Neural cell (in vitro differentiated cells): Measurements from ENCODE around the gene RASGRP2. TPM values are rescaled to one million over a fixed set of nuclear protein-coding genes. Genes with fewer than 3 reads are reported as not detected.

Source experiments
- H2AFZ ChIP-seq: fragments of 200-600, 300-800 bp; sonication (generic), shearing (Covaris generic); 2 replicates; pipeline ENCODE4 v1.6.0; 2014; ENCODE audit warnings: low read depth, mild to moderate bottlenecking, antibody characterized with exemption, low read length, moderate library complexity
- H3F3A ChIP-seq: fragments of 200-600 bp; shearing (Covaris generic); 2 replicates; pipeline ENCODE4 v1.6.1; 2016; ENCODE audit warnings: mild to moderate bottlenecking, moderate library complexity, mixed read lengths, antibody characterized with exemption, low read length; ENCODE audit not compliant: insufficient read depth, poor library complexity, severe bottlenecking
- H3K27ac ChIP-seq: fragments of 200-600, 300-800 bp; sonication (generic), shearing (Covaris generic); 2 replicates; pipeline ENCODE4 v1.5.1; 2014; ENCODE audit warnings: mild to moderate bottlenecking, low read length, moderate library complexity
- H3K27me3 ChIP-seq: fragments of 300-800, 200-600 bp; sonication (generic), shearing (Covaris generic); 2 replicates; pipeline ENCODE4 v1.6.0; 2014; ENCODE audit warnings: mild to moderate bottlenecking, low read depth, low read length, moderate library complexity; ENCODE audit not compliant: insufficient read depth
- H3K36me3 ChIP-seq: fragments of 300-800, 200-600 bp; sonication (generic), shearing (Covaris generic); 2 replicates; pipeline ENCODE4 v1.5.1; 2014; ENCODE audit warnings: mild to moderate bottlenecking, antibody characterized with exemption, low read length, moderate library complexity; ENCODE audit not compliant: insufficient read depth
- H3K4me2 ChIP-seq: fragments of 300-800, 200-600 bp; sonication (generic), shearing (Covaris generic); 2 replicates; pipeline ENCODE4 v1.6.0; 2014; ENCODE audit warnings: mild to moderate bottlenecking, low read length
- H3K4me3 ChIP-seq: fragments of 300-800, 200-600 bp; sonication (generic), shearing (Covaris generic); 2 replicates; pipeline ENCODE4 v1.5.1; 2014; ENCODE audit warnings: mild to moderate bottlenecking, low read length, moderate library complexity
- H3K79me2 ChIP-seq: fragments of 200-600 bp; shearing (Covaris generic); replicated peaks from 2 replicates; pipeline ENCODE4 v1.6.0; 2014; ENCODE audit warnings: mild to moderate bottlenecking, low read length, moderate library complexity; ENCODE audit not compliant: insufficient read depth
- H3K9ac ChIP-seq: fragments of 300-800, 200-600 bp; sonication (generic), shearing (Covaris generic); 2 replicates; pipeline ENCODE4 v1.6.1; 2016; ENCODE audit warnings: mild to moderate bottlenecking, low read length, mixed read lengths
- H3K9me2 ChIP-seq: fragments of 200-600 bp; shearing (Covaris generic); 2 replicates; pipeline ENCODE4 v1.6.1; 2016; ENCODE audit warnings: mild to moderate bottlenecking, low read length, mixed read lengths; ENCODE audit not compliant: insufficient read depth
- H3K9me3 ChIP-seq: fragments of 200-600, 300-800 bp; sonication (generic), shearing (Covaris generic); 2 replicates; pipeline ENCODE4 v1.6.1; 2016; ENCODE audit warnings: mild to moderate bottlenecking, mixed run types, low read length, moderate library complexity, mixed read lengths
- H4K20me1 ChIP-seq: fragments of 200-600 bp; shearing (Covaris generic); 2 replicates; pipeline ENCODE4 v1.6.1; 2016; ENCODE audit warnings: mild to moderate bottlenecking, mixed run types; ENCODE audit not compliant: insufficient read depth
- CTCF ChIP-seq: fragments of 450-650 bp; IDR thresholded peaks from 2 replicates; pipeline ENCODE4 v1.5.1; 2014; ENCODE audit warnings: antibody characterized with exemption, mild to moderate bottlenecking, moderate library complexity; ENCODE audit not compliant: poor library complexity, severe bottlenecking
- EP300 ChIP-seq: fragments of 450-650 bp; conservative IDR thresholded peaks from 2 replicates; pipeline ENCODE4 v1.6.1; 2014; ENCODE audit warnings: antibody characterized with exemption, mild to moderate bottlenecking, moderate library complexity; ENCODE audit not compliant: poor library complexity, severe bottlenecking
- EZH2 ChIP-seq: fragments of 200-600, 300-800 bp; shearing (Covaris generic), sonication (generic); IDR thresholded peaks from 2 replicates; pipeline ENCODE4 v1.6.1; 2014; ENCODE audit warnings: antibody characterized with exemption, low read length, borderline replicate concordance, mild to moderate bottlenecking; ENCODE audit not compliant: insufficient read depth, poor library complexity, severe bottlenecking
- MXI1 ChIP-seq: fragments of 450-650 bp; conservative IDR thresholded peaks from 2 replicates; pipeline ENCODE4 v1.6.1; 2014; ENCODE audit warnings: antibody characterized with exemption, mild to moderate bottlenecking; ENCODE audit not compliant: poor library complexity, severe bottlenecking
- POLR2AphosphoS5 ChIP-seq: IDR thresholded peaks from 2 replicates; pipeline ENCODE4 v1.6.1; 2012
- RAD21 ChIP-seq: fragments of 450-650 bp; conservative IDR thresholded peaks from 2 replicates; pipeline ENCODE4 v1.6.1; 2014; ENCODE audit warnings: antibody characterized with exemption, mild to moderate bottlenecking, moderate library complexity
- REST ChIP-seq: IDR thresholded peaks from 2 replicates; pipeline ENCODE4 v1.6.1; 2012; ENCODE audit warnings: borderline replicate concordance
- SMC3 ChIP-seq: fragments of 450-650 bp; conservative IDR thresholded peaks from 2 replicates; pipeline ENCODE4 v1.6.1; 2014; ENCODE audit warnings: antibody characterized with exemption, mild to moderate bottlenecking, moderate library complexity; ENCODE audit not compliant: poor library complexity
- TAF1 ChIP-seq: IDR thresholded peaks from 2 replicates; pipeline ENCODE4 v1.6.1; 2012; ENCODE audit warnings: low read depth
- polyA plus RNA-seq: library from polyadenylated mRNA; depleted of rRNA; stranded (reverse); fragments of >200 nt; gene quantifications from 2 replicates; pipeline ENCODE4 v1.2.3, GENCODE V29; 2014

Gene RASGRP2
- polyA plus RNA-seq, 1 donor from 2014 or later, result 4.5 TPM

- Histone ChIP-seq H3F3A (no peaks in the 10 kb centered on the region), H3K27me3 (peaks cover 19% of the 10 kb centered on the region), H3K9ac (no peak overlapping the region), H3K4me2 (no peak overlapping the region), H2AFZ (no peak overlapping the region), H3K9me3 (no peaks in the 10 kb centered on the region), H3K27ac (no peak overlapping the region), H3K79me2 (no peaks in the 10 kb centered on the region), H3K9me2 (no peaks in the 10 kb centered on the region), H3K36me3 (no peaks in the 10 kb centered on the region), H4K20me1 (no peaks in the 10 kb centered on the region), H3K4me3 (no peak overlapping the region)
- TF ChIP-seq RAD21, result no peak
- TF ChIP-seq SMC3, result no peak
- TF ChIP-seq TAF1, result no peak
- TF ChIP-seq MXI1, result no peak
- TF ChIP-seq CTCF, result no peak
- TF ChIP-seq POLR2AphosphoS5, result no peak
- no peak for TF ChIP-seq REST
- no peak for TF ChIP-seq EZH2
- TF ChIP-seq EP300, result no peak
These were observed 4.2 kb upstream of the RASGRP2 start for GRCh38 chr11:64747961-64748665.

GRCh38 chr11:64746486-64746885 is 2.5 kb upstream of the RASGRP2 start:
- H3K9me2 ChIP-seq, result no peaks in the 10 kb centered on the region
- peaks cover 35% of the 10 kb centered on the region for H3K27me3 ChIP-seq
- H3K4me3 ChIP-seq, result no peak overlapping the region
- H3F3A ChIP-seq, result no peaks in the 10 kb centered on the region
- no peaks in the 10 kb centered on the region for H3K9me3 ChIP-seq
- no peak overlapping the region for H3K9ac ChIP-seq
- no peaks in the 10 kb centered on the region for H3K79me2 ChIP-seq
- no peaks in the 10 kb centered on the region for H3K36me3 ChIP-seq
- no peak overlapping the region for H2AFZ ChIP-seq
- TF ChIP-seq RAD21, result no peak
- no peak overlapping the region for H3K27ac ChIP-seq
- H4K20me1 ChIP-seq, result no peaks in the 10 kb centered on the region
- no peak overlapping the region for H3K4me2 ChIP-seq
